GM18502 (cell line): ENCODE data around the gene PSPH.
"Not testable (repeated sequence)": the region's sequence is repeated elsewhere in the genome, so short reads cannot be mapped to it uniquely, and the experiment has no call there.

Source experiments
- ATAC-seq: cut with Tn5 transposase; IDR thresholded peaks from one replicate; pipeline ENCODE4 v1.9.1; 2021; ENCODE audit warnings: mild to moderate bottlenecking; ENCODE audit not compliant: unreplicated experiment, poor library complexity

The PSPH gene

DNA sequence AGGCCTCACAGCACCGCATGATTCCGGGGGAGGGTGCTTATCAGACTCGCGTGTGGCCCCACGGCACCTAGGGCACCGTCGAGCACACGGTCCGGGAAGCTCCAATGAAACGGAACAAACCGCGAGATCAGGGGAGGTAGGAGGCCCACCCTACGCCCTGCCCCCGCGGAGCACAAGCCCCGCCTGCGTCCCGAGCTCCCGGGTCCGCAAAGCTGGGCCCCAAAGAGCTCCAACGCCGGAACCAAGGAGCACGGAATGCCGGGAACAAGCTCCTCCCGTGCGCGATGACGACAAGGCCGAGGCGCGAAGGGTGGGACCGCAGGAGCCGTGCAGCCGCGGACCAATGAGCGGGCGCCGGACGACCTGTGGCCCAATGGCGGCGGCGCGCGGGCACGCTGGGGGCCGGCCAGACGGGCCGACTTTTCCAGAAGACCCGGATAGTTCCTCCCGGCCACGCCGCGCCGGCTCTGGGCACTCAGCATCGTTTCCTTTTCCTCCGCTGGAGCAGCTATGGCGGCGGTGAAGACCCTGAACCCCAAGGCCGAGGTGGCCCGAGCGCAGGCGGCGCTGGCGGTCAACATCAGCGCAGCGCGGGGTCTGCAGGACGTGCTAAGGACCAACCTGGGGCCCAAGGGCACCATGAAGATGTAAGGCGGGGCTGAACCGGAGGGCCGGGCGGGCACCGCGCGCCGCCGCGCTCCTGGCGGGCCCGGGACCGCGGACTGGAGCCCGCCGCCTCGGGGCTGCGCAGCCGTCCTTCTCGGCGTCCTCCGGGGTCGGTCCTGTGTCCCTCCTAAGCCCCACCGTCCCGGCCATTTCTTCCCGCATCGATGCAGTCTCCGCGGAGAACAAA lies at the start of gene PSPH, which contains the start of gene CCT6A:
Gene PSPH (minus strand): TSS at position 106 of the 853 bp plus-strand sequence. CDS start 30,232 bp downstream, outside the sequence.
Gene CCT6A (plus strand): TSS at position 427 of the 853 bp plus-strand sequence. CDS start 84 bp downstream, at position 511.
- ATAC-seq: peak; percentile 95

DNA sequence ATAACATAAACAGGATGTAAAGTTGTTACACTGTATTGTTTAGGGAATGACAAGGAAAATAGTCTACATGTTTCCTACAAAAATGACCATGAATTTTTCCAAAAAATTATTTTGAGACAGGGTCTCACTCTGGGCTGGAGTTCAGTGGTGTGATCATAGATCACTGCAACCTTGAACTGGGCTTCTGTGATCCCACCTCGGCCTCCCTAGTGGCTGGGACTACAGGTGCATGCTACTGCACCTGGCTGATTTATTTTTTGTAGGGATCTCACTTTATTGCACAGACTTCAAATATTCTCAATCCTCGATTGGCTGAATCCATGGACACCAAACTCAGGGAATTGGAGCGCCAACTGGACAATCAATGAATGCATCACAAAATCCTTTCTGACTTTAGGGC lies 48.4 kb upstream of the PSPH start:
- no peak for ATAC-seq

DNA sequence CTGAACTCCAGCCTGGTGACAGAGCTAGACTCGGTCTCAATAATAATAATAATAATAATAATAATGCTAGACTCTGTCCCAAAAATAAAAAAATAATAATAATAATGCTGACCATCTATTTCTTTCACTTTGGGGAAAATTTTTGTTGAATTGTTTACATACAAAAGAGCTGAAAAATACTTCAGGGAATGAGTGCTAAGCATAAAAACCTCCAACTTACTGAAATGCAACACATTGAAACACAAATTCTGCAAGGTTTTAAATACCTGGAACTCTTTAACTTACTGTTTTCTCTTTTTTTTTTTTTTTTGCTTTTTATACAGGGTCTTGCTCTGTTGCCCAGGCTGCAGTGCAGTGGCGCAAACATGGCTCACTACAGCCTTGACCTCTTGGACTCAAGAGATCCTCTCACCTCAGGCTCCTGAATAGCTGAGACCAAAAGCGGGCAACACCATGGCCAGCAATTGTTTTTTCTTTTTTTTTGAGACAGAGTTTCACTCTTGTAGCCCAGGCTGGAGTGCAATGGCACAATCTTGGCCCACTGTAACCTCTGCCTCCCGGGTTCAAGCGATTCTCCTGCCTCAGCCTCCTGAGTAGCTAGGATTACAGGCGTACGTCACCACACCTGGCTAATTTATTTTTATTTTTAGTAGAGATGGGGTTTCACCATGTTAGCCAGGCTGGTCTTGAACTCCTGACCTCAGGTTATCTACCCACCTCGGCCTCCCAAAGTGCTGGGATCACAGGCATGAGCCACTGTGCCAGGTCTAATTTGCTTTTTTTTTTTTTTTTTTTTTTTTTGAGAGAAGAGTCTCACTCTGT lies 47.2 kb upstream of the PSPH start:
- ATAC-seq: not testable (repeated sequence)

DNA sequence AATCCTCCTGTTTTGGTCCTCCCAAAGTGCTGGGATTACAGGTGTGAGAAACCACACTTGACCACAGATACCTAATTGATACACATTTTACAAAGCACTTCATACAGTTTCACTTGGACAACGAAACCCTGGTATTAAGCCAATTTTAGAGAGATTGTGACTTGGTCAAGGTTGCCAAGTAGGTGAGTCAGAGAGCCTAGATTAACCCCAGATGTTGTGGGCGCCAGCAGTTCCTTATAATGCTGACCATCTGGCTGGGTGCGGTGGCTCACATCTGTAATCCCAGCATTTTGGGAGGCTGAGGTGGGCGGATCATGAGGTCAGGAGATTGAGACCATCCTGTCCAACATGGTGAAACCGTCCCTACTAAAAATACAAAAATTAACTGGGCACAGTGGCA lies 46.5 kb upstream of the PSPH start:
- no peak for ATAC-seq

DNA sequence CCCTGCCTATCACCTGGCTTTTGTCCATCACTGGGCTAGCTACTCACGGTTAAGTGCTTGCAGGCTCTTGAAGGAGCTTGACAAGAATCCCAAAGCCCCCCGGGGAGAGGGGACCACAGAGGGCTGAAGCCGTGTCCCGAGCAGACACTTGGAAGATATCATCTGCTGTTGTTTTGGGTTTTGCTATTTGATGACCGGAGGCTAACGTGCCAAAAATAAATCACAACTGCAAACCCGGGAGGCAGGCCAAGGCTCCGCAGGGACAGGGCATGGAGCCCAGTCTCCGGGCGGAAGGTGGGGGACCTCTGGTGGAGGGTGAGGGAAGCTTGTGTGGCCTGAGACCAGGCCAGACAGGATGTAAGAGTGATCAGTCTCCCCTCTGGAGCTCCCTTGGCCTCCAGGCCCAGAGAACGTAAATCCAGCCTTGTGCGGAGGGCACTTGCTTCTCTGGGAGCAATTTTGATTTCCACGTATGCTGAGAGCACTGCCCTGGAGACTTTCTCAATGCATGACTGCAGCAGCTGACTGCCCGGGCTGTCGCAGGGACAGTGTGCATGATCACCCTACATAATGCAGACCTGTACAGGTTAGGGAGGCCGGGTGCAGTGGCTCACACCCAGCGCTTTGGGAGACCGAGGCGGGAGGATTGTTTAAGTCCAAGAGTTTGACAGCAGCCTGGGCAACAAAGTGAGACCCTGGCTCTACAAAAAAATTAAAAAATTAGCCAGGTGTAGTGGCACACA lies 41.7 kb upstream of the PSPH start, which contains the start of gene PHKG1:
Gene PHKG1 (minus strand): TSS at position 164 of the 743 bp plus-strand sequence. CDS start 4,011 bp downstream, outside the sequence.
- no peak for ATAC-seq

DNA sequence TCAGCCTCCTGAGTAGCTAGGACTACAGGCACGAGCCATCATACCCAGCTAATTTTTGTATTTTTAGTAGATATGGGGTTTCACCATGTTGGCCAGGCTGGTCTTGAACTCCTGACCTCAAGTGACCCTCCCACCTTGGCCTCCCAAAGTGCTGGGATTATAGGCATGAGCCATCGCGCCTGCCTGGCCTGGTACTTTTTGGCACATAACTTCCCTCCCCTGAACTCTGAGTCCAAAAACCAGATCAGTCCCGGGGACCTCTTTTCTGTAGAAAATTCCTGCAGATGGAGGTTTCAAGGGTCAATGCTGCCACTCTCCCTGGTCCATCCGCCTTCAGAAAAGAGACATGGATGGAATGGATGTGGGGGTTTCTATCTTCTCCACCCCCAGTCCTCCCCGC lies 41.1 kb upstream of the PSPH start:
- not testable (repeated sequence) for ATAC-seq

DNA sequence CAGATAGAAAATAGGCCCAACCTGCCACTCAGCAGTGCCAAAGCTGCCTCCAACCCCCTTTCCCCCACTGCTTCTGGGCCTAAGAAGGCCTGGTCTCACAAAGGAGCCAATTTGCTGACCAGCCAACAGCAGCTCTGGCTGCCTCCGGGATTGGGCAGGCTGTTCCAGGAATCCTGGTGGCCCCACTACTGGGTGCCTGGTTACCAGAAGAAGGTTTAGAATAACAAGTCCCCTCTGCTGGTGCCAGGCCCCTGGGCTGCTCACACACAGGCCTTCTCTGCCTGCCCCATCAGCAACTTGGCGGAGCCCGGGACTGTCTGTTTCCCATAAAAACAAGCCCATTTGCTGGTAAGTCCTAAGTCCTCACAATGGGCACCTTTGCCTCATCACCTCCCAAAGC lies 40.3 kb upstream of the PSPH start:
- ATAC-seq: no peak

DNA sequence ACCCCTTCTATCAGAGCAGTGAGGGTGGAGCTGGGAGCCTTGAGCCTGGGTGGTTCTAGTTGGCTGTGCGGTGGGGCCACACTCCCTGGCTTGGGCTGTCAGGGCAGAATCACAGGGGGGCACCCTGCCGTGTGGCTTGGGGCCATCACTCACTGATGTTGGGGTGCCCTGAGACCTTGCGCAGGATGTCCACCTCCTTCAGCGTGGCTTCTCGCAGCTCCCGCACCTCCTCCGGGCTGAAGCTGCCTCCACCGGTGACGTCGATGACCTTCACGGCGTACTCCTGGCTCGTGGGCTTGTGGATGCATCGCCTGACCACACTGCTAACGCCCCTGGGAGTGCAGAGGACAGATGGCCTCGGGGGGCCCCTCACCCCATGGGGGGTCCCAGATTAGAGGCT lies 36.2 kb upstream of the PSPH start:
- no peak for ATAC-seq

DNA sequence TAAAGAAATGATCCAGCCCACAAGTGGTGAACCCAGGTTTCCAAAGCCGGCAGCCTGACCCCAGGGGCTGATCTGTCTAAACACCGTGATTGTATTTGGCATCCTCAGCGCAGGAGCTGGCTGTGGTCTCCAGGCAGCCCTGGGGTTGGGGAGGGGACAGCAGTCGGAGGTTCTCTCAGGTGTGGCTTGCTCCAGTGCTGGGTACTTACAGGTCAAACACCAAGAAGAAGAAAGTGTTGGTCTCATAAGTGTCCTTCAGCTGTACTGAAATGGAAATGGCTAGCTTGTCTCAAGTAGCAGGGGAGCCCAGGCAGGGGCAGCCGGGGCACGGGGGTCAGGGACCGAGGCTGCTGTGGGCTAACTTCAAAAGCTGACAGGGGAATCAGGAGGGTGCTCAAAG lies 35.5 kb upstream of the PSPH start:
- ATAC-seq: no peak

DNA sequence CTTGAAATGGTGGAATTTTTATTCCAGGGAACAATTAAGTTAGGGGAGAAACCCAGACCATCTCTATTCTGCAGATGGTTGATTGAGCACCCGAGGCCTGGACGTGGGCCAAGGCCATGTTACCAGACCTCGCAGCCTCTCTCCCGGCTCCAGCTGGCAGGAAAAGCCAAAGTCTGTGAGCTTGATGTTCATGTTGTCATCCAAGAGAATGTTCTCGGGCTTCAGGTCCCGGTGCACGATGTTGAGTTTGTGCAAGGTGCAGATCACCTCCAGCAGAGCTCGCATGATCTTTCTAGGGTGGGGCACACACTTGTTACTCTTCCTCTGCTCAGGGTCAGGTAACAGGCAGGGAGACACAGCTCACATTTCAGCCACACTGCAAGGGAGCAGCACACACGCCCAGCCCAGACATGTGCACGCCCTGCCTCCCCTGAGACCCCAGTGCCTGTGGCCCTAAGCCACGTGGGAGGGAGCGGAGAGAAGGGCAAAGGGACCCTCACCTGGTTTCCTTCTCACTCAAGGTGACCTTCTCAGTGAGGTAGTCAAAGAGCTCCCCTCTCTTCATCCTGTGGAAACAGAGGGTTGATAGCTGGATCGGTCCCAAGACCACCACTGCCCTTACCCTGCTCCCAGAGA lies 32.0 kb upstream of the PSPH start:
- ATAC-seq: no peak

DNA sequence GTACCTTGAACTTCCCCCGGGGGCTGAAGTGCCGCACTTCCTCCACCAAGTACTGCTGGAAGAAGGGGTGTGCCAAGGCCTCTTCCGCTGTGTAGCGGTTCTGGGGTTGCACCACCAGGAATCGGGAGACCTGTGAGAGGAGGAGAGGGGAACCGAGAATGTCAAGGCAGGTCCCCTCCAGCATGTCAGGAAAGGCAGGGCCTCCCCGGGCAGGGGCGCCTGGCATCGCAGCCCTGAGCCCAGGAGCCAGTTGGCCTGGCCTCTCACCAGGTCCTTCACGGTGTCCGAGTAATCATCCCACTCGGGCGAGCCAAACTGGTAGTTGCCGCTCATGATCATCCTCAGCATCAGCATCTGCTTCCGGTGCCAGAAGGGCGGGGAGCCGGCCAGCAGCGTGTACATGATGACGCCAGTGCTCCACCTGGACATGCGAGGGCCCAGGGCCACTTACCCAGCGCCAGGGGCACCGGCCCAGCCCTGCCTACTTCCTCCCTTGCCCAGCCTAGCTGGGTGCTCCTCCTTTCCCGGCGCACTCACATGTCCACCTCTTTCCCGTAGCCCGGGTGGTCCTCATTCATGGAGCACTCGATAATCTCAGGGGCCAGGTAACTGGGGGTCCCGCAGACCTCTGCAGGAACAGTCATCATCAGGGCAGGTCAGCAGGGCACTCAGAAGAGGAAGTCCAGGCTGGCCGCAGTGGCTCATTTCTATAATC lies 30.5 kb upstream of the PSPH start:
- no peak for ATAC-seq

DNA sequence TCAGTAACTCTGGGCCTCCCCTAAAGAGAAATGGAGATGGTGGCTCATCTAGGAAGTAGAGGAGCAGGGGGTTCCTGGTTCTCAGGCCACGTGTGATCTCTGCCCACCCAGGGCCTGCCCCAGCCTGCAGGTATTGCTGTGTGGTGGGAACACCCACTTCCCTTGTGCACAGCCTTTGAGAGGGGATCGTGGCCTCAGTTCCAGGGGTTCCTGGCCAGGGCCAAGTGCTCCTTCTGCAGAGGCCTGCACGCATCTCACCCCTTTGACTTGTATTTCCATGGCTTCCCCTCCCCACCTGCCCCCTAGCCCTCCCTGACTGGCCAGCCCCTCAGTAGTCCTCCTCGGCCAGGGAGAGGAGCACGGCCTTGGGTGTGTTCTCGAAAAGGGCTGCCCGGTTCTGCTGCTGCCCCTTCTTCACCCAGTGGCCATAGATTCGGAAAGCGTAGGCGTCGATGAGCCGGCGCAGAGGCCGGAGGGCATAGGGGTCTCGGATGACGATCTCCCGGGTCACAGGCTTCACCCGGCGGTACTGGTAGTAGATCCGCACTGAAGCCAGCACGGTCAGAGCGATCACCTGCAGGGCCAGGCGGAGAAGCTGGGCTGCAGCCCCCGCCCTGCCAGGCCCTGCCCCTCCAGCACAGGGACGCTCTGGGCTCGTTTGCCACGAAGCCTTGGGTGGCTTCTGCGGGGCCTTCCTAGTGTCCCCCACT lies 29.6 kb upstream of the PSPH start:
- ATAC-seq: not testable (repeated sequence)

DNA sequence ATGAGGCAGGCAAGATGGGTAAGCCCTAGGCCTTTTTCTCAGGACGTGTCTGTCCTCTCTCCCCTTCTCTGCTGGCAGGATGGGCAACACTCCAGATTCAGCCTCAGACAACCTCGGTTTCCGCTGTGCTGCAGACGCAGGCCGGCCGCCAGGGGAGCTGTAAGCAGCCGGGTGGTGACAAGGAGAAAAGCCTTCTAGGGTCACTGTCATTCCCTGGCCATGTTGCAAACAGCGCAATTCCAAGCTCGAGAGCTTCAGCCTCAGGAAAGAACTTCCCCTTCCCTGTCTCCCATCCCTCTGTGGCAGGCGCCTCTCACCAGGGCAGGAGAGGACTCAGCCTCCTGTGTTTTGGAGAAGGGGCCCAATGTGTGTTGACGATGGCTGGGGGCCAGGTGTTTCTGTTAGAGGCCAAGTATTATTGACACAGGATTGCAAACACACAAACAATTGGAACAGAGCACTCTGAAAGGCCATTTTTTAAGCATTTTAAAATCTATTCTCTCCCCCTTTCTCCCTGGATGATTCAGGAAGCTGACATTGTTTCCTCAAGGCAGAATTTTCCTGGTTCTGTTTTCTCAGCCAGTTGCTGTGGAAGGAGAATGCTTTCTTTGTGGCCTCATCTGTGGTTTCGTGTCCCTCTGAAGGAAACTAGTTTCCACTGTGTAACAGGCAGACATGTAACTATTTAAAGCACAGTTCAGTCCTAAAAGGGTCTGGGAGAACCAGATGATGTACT lies 28.4 kb upstream of the PSPH start:
- no peak for ATAC-seq

DNA sequence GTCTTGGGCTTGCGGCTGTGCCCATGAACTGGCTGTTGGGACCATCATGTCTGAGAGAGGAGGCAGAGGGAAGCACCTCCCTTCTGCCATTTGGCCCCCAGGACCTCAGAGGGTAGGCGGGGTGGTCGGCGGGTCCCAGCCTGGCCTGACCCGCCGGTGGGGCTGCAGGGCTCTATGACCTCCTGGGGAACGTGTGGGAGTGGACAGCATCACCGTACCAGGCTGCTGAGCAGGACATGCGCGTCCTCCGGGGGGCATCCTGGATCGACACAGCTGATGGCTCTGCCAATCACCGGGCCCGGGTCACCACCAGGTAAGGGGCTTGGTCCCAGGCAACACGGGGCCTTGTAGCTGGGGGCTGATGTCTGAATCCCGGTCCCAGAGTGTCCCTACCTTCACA lies 27.0 kb upstream of the PSPH start:
- no peak for ATAC-seq

DNA sequence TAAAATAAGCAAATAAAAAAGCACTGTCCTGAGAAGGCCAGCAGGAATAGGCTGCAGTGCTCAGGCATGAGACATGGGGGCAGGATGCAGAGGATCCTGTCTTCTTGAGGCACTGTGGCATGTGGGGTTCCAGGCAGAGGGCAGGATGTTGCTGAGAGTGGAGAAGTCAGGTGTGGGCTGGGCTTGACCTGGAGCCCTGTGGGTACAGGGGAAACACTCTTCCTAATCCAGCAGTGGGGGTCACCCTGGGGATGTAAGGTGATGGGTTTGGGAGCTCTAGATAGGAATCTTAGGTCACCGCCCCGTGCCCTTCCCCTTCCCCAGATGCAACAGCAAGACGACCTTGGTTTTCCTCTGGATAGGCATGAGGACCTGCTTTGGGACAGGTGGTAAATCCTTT lies 26.4 kb upstream of the PSPH start:
- no peak for ATAC-seq

DNA sequence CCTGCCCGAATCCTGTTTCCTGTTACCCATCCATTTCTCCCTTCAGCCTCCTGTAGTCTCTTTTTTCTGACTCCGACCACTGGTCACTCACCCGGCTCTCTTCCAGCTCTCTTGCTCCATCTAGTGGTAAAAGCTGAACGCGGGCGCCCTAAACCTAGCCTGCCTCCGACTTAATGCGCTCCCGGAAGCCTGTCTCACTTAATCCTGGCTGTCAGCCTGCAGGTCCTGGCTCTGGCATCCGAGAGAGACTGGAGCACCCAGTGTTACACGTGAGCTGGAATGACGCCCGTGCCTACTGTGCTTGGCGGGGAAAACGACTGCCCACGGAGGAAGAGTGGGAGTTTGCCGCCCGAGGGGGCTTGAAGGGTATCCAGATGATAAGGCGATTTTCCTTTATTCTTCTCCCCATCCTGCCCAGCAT lies 23.1 kb upstream of the PSPH start:
- peak; percentile 91 for ATAC-seq

DNA sequence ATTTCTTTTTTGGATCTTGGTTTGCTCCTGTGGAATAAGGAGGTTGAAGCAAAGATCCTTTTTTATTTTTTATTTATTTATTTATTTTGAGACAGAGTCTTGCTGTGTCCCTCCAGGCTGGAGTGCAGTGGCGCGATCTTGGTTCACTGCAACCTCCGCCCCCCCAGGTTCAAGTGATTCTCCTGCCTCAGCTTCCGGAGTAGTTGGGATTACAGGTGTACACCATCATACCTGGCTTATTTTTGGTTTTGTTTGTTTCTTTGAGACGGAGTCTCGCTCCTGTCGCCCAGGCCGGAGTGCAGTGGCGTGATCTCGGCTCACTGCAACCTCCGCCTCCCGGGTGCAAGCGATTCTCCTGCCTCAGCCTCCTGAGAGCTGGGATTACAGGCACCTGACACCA lies 15.1 kb upstream of the PSPH start:
- ATAC-seq: not testable (repeated sequence)
